ENCODE measurements around the gene SV2B.

Gene SV2B

DNA sequence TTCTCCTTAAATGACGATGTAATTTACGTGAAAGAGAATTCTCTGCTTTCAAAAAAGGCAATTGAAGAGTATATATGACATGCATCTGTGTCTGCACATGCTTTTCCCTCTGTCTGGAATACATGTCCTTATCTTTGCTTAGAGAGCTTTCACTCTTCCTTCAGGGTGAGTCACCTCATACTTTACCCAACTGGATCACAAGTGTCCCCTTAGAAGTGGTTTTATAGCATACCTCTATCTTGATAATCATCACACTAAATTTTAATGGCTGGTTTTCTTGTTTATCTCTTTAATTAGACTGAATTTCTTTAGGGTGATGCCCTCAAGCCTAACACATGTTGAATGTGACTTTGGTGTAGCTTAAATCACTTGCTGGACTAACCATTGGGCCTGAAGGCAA lies 178.9 kb downstream of the SV2B start:
- TF ChIP-seq, protein P1, sequence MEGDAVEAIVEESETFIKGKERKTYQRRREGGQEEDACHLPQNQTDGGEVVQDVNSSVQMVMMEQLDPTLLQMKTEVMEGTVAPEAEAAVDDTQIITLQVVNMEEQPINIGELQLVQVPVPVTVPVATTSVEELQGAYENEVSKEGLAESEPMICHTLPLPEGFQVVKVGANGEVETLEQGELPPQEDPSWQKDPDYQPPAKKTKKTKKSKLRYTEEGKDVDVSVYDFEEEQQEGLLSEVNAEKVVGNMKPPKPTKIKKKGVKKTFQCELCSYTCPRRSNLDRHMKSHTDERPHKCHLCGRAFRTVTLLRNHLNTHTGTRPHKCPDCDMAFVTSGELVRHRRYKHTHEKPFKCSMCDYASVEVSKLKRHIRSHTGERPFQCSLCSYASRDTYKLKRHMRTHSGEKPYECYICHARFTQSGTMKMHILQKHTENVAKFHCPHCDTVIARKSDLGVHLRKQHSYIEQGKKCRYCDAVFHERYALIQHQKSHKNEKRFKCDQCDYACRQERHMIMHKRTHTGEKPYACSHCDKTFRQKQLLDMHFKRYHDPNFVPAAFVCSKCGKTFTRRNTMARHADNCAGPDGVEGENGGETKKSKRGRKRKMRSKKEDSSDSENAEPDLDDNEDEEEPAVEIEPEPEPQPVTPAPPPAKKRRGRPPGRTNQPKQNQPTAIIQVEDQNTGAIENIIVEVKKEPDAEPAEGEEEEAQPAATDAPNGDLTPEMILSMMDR (IDR thresholded peaks at IDR 0.05): no peak

DNA sequence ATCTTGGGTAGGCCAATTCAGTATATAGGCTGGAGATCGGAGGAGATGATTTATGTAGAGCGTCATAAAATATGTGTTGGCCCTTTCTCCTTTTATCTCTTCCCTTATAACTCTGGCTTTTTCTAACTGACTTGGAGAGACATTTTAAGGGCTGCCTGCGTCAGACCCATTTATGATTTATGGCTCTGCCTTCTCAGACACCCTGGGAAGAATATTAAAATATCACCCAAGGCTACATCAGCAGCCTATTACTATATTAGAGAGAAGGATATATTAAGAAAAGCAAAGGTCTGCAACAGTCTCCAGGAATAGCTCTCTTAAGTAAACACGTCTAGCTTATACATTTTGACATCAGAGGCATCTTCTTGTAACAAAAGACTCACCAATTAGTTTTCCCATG lies 179.4 kb downstream of the SV2B start:
- TF ChIP-seq, protein P1 (IDR thresholded peaks at IDR 0.05): no peak

DNA sequence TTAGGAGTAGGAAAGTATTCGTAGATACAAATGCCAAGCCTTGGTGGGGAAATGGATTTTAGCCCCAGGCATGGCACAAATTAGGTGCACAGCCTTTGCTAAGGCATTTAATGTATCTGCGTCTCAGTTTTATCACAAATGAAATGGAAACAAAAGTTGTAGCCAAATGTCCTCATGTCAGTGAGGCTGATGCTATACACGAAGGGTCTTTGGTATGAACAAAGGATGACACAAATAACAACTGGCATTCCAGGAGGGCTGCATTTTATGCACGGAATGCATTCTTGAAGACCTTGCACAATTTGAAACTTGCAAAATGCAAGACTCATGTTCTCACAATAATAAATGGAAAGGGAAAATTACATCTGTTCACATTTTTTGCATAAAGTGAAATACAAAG lies 181.9 kb downstream of the SV2B start:
- TF ChIP-seq, protein P1 (IDR thresholded peaks at IDR 0.05): no peak

DNA sequence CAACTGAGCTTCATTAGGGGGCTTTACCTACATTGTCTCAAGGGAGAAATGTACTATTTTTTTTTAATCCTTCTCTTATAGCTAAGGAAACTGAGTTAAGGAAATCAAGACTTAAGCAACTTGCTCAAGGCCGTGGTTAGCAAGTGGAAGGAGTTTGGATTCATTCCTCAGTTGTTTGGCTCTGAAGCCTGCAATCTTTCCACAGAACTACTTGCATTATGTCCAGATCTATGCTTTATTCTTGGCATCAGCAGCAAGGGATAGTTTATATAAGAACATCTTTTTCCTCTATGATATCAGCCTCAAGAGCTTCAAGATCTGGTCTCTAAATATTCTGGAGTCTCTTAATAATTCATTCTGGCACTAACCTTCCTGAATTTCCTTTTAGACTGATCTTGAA lies 182.4 kb downstream of the SV2B start:
- TF ChIP-seq, protein P1 (IDR thresholded peaks at IDR 0.05): no peak

DNA sequence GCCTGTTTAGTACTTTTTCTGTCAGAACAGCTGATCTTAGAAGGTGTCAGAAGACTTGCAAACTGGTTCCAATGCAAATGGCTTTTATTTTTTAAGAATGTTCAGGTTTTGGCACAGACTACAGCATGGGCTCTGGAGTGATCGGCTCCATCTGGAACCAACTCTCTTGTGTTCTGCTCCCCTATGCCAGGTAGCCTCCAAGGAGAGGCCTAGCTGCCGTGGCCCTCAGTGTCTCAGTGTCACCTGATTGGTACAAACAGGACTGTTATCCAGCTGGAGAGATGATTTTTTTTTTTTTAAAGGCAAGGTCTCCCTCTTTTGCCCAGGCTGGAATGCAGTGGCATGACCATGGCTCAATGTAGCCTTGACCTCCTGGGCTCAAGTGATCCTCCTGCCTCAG lies 183.1 kb downstream of the SV2B start:
- TF ChIP-seq, protein P1 (IDR thresholded peaks at IDR 0.05): no peak

DNA sequence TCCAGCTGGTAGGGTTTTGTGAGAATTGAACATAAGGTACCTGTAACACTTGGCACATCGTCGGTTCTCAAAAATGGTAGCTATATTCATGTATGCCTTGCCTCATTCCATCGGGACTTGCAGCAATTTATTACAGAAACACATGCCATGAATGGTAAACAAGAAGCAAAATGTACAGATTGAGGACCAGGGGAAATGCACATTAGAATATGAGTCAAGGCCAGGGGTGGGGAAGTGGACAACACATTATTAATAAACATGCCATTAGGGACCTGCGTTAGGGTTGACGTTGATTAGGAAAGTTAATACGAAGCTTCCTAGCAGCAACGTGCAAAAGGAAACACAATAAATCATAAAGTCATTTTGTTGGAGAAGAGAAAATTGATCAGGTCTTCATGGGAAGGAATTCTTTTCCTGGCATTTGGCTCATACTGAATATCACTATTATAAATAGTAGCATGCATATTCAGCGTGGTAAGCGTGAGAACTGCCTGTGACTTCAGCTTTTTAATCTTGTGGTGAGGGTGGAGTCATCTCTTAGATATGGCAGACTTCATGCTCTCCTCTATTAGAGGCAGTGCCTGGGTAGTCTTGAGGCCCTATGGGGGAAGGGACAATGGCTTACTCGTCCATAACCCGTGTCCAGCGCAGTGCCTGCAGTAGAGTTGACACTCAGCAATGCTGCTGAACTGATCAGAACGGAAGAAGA lies 184.9 kb downstream of the SV2B start:
- TF ChIP-seq, protein P1 (IDR thresholded peaks at IDR 0.05): no peak

DNA sequence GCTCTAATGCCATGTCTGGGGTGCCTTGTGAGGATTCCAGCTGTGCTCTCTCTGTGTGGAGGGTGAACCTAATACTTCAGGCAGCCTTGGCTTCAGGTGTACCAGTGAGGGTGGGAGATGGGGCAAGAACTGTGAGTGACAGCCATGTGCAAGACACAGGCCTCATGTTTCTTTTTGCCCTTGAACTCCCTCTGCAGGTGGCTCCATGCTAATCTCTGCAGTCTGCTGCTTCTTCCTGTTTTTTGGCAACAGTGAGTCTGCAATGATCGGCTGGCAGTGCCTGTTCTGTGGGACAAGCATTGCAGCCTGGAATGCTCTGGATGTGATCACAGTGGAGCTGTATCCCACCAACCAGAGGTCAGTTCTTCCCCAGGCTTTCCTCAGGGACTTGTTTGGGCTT lies 189.3 kb downstream of the SV2B start:
- TF ChIP-seq, protein P1 (IDR thresholded peaks at IDR 0.05): no peak

DNA sequence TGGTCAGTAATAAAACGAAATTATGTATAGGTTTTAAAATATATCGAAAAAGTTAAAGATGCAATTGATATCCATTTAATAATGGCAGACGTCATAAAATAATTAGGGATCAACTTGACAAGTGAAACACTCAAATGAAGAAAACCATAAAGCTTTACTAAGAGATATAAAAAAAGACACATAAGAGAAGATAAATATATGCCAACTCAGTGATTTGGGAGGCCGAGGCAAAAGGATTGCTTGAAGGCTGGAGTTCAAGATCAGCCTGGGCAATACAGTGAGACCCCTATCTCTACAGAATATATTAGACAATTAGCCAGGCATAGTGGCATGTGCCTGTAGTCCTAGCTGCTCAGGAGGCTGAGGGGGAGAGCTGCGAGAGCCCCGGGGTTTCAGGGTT lies 190.5 kb downstream of the SV2B start:
- TF ChIP-seq, protein P1 (IDR thresholded peaks at IDR 0.05): no peak

All from LNCAP (cell line).